SH-SY5Y (cell line): ENCODE measurements around the gene CDH20.

Experiments
- GATA2 ChIP-seq: IDR thresholded peaks from 2 replicates; pipeline ENCODE4 v1.6.1; 2011; ENCODE audit warnings: mild to moderate bottlenecking, low read depth, low read length
- GATA3 ChIP-seq: IDR thresholded peaks from 2 replicates; pipeline ENCODE4 v1.6.1; 2011; ENCODE audit warnings: low read depth, mild to moderate bottlenecking, low read length, moderate library complexity

DNA sequence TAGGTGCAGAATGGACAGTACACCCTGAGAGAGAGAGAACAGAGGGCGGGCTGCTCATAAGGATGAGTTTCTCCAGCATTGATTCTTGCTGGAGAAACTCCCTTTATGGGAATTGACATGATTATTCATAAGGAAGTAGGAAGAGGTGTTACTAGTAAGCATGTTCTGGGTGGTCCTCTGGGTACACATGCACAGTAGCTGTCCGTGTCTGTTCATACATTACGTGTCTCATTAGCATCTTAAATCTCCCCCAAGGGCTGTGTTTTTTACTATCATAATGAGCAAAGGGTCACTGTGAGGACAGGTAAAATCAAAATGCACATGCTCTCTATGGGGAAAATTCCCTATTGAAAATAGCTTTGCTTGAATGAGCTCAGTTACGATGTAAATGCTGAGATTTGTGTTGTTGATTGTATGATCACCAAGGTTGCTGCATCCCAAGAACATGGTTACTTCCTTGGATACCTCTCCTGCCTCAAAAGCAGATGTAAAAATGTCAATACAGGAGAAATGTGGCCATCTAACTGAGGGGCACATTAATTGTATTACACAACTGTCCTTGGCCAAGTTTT, 238.9 kb downstream of the CDH20 start:
- TF ChIP-seq GATA2 (no peak), GATA3 (no peak)
